Tibial nerve (tissue), 3 donors: ENCODE data around the gene ID3.

ENCODE experiments used
- POLR2A ChIP-seq, 2 donors: fragments of 450-650 bp; IDR thresholded peaks; one replicate each; pipeline ENCODE4 v1.6.1; 2017; ENCODE audit warnings: antibody characterized with exemption in 2 of 2, mild to moderate bottlenecking in 2 of 2, moderate library complexity in 2 of 2
- TF ChIP-seq, protein P1 (sequence below), 5 experiments: fragments of 200-600 bp in 3 of 5; fragments of 450-650 bp in 2 of 5; sonication (generic) in 3 of 5; IDR thresholded peaks; one replicate each; pipeline ENCODE4 v1.5.1; 2016 to 2019; ENCODE audit warnings: antibody characterized with exemption in 5 of 5, mild to moderate bottlenecking in 3 of 5, moderate library complexity in 2 of 5

DNA sequence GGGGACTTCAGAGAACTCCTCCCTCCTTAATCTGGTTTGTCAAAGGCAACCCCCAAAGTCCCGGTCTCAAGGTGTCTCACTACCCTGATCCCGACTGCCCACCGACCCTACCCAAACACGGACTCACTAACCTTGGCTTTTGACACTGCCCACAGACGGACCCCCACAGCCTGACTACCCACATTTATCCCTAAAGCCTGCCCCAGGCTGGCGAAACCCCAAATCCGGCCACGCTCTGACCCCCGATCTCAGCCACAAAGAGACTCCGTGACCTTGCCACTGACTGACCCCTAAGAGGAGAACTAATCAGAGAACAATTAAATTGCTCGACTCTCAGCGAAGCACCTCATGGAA, 5.2 kb downstream of the ID3 start:
- TF ChIP-seq, protein P1, sequence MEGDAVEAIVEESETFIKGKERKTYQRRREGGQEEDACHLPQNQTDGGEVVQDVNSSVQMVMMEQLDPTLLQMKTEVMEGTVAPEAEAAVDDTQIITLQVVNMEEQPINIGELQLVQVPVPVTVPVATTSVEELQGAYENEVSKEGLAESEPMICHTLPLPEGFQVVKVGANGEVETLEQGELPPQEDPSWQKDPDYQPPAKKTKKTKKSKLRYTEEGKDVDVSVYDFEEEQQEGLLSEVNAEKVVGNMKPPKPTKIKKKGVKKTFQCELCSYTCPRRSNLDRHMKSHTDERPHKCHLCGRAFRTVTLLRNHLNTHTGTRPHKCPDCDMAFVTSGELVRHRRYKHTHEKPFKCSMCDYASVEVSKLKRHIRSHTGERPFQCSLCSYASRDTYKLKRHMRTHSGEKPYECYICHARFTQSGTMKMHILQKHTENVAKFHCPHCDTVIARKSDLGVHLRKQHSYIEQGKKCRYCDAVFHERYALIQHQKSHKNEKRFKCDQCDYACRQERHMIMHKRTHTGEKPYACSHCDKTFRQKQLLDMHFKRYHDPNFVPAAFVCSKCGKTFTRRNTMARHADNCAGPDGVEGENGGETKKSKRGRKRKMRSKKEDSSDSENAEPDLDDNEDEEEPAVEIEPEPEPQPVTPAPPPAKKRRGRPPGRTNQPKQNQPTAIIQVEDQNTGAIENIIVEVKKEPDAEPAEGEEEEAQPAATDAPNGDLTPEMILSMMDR (IDR thresholded peaks at IDR 0.05), result no peak
- no peak for TF ChIP-seq POLR2A (IDR thresholded peaks at IDR 0.05)
